Heart left ventricle (tissue), 16 donors: Measurements from ENCODE around the gene MYLK3. TPM values are rescaled to one million over a fixed set of nuclear protein-coding genes. Genes with fewer than 3 reads are reported as not detected.

Experiments used
- ATAC-seq, 4 donors: fragments of 200-7000 bp; cut with Tn5 transposase; one replicate each; pipeline ENCODE4 v1.9.1; 2020 to 2022; ENCODE audit warnings: moderate library complexity in 4 of 4, mild to moderate bottlenecking in 3 of 4, moderate number of reproducible peaks in 1 of 4
- DNase-seq, 5 donors: peaks; one replicate each; pipeline ENCODE4 v3.0.0-alpha.2; 2020
- H3K27ac ChIP-seq, 12 donors: fragments of 200-600 bp; sonication (generic) in 4 of 12; one replicate each; pipeline versions ENCODE4 v1.5.0 to v1.8.0; 2016 to 2022; ENCODE audit warnings: mild to moderate bottlenecking in 2 of 12
- H3K27me3 ChIP-seq, 9 donors: fragments of 200-600 bp; sonication (generic) in 2 of 9; one replicate each; pipeline versions ENCODE4 v1.5.1 to v1.8.0; 2016 to 2022; ENCODE audit warnings: mild to moderate bottlenecking in 3 of 9
- H3K36me3 ChIP-seq, 9 donors: fragments of 200-600 bp; sonication (generic) in 2 of 9; one replicate each; pipeline versions ENCODE4 v1.5.0 to v1.8.0; 2018 to 2022; ENCODE audit warnings: mild to moderate bottlenecking in 2 of 9
- H3K4me1 ChIP-seq, 12 donors: fragments of 200-600 bp; sonication (generic) in 4 of 12; one replicate each; pipeline versions ENCODE4 v1.5.0 to v1.8.0; 2016 to 2022; ENCODE audit warnings: mild to moderate bottlenecking in 3 of 12
- H3K4me3 ChIP-seq, 12 donors: fragments of 200-600 bp; sonication (generic) in 4 of 12; one replicate each; pipeline versions ENCODE4 v1.5.0 to v1.8.0; 2017 to 2022; ENCODE audit warnings: mild to moderate bottlenecking in 9 of 12, moderate library complexity in 4 of 12
- H3K9me3 ChIP-seq, 12 donors: fragments of 200-600 bp; sonication (generic) in 4 of 12; one replicate each; pipeline versions ENCODE4 v1.5.0 to v1.8.0; 2016 to 2022; ENCODE audit warnings: mild to moderate bottlenecking in 1 of 12
- POLR2A ChIP-seq, 2 donors: fragments of 450-650 bp; IDR thresholded peaks; one replicate each; pipeline ENCODE4 v1.6.1; 2017; ENCODE audit warnings: antibody characterized with exemption in 2 of 2, mild to moderate bottlenecking in 2 of 2, moderate library complexity in 2 of 2
- WGBS, 4 donors: extraction: QIAGEN DNeasy Blood & Tissue Kit in 2 of 4; methylation state at CpG; one replicate each; pipeline versions ENCODE4 v1.1.5 to v1.1.7; 2013 to 2018; 5-methylcytosine and 5-hydroxymethylcytosine counted together
- intact Hi-C, 10 donors: fragments of 100-400 bp; cut with DNase I; formaldehyde crosslinking; loops; one replicate each; pipeline versions ENCODE4 v1.11.1 to v1.14.2; 2022
- polyA plus RNA-seq, 2 donors: library from polyadenylated mRNA; stranded (reverse); fragments of 200-250 nt; gene quantifications; one replicate each; pipeline ENCODE4 v1.2.3, GENCODE V29; 2013
- total RNA-seq, 9 donors: library from RNA; depleted of rRNA in 2 of 9; stranded (reverse); fragments of >200 nt in 2 of 9; fragmentation: NEBNext Ultra II Directional in 3 of 9; extraction: Animal tissue kit (Norgen Biotek cat#: 25700) in 3 of 9; gene quantifications; one replicate each; pipeline versions ENCODE4 v1.1.0 to v1.2.4, GENCODE V29; 2016 to 2023
- TF ChIP-seq, protein P1 (sequence below), 12 donors: fragments of 200-600 bp; sonication (generic) in 4 of 12; IDR thresholded peaks; one replicate each; pipeline versions ENCODE4 v1.5.0 to v1.8.0; 2018 to 2022; ENCODE audit warnings: antibody characterized with exemption in 12 of 12, mild to moderate bottlenecking in 5 of 12
- donor health status: ischemic (EF 13 %, LVEDD 7.1; RV severe dilation, severe dysfunction).
- donor health status: healthy with polysubstance abuse.
- donor health status: DM: no; HTN: yes; CAD: no.
- donor health status: DM: no; HTN: no; CAD: no.
- donor health status: ischemic (EF 25% LVEDD 6.9; RV normal size, moderate dysfunction).
- donor health status: ischemic (EF 25% LVEDD 5.7; RV mildly dilated, moderate dysfunction).
- donor health status: healthy.
- donor health status: DM: yes; HTN: yes; CAD: no.
- donor health status: ischemic (EF 35%, LVEDD 5.7; RV mildly dilated, moderate dysfunction).
- donor health status: nonischemic (EF 11% LVEDD 7.7; RV severe dilation, severe dysfunction).
- donor health status: DM: yes; HTN: yes; CAD: no.
- donor health status: PGD.
- donor health status: ischemic (EF 29% LVEDD 5.4; RV normal size, mild dysfunction).
- donor health status: nonischemic (EF 23%, LVEDD 6.1; RV moderate dilation, normal function).

Gene MYLK3
- total and polyA plus RNA-seq, 11 donors, result 76.4 to 374 (median 231) TPM

DNA sequence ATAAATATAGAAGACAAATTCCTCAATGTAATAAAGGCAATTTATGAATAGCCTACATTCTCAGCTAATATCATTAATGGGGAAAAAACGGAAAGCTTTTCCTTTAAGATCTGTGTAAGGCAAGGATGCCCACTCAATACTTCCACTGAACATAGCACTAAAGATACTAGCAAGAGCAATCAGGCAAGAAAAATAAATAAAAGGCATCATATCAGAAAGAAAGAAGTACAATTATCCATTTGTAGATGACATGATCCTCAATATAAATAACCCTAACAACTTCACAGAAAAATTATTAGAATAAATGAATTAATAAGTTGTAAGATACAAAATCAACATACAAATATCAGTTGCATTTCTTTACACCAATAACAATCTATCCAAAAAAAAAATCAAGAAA lies 45.7 kb upstream of the MYLK3 start:
- peaks cover 0 to 48% (median 10%) of the 10 kb centered on the region in 12 donors for H3K9me3 ChIP-seq
- peaks cover 0 to 6% (median 0%) of the 10 kb centered on the region in 9 donors for H3K36me3 ChIP-seq
- intact Hi-C loops, result loop anchor here in 1 of 10 donors (5.0 kb wide), 1 partner anchor 107 kb away; the partner anchor contains the start of genes ORC6 and VPS35
- WGBS, 4 donors, result 95 to 100% (median 99%) methylated on average over 1 of the region's 1 CpG
- peaks cover 0 to 7% (median 0%) of the 10 kb centered on the region in 12 donors for H3K4me1 ChIP-seq
- TF ChIP-seq, protein P1, sequence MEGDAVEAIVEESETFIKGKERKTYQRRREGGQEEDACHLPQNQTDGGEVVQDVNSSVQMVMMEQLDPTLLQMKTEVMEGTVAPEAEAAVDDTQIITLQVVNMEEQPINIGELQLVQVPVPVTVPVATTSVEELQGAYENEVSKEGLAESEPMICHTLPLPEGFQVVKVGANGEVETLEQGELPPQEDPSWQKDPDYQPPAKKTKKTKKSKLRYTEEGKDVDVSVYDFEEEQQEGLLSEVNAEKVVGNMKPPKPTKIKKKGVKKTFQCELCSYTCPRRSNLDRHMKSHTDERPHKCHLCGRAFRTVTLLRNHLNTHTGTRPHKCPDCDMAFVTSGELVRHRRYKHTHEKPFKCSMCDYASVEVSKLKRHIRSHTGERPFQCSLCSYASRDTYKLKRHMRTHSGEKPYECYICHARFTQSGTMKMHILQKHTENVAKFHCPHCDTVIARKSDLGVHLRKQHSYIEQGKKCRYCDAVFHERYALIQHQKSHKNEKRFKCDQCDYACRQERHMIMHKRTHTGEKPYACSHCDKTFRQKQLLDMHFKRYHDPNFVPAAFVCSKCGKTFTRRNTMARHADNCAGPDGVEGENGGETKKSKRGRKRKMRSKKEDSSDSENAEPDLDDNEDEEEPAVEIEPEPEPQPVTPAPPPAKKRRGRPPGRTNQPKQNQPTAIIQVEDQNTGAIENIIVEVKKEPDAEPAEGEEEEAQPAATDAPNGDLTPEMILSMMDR (IDR thresholded peaks at IDR 0.05), result no peak
- TF ChIP-seq POLR2A (IDR thresholded peaks at IDR 0.05), result no peak
- DNase-seq (no peak), ATAC-seq (no peak)
- H3K27ac ChIP-seq, result no peak overlapping the region
- H3K4me3 ChIP-seq, result no peak overlapping the region
- no peaks in the 10 kb centered on the region for H3K27me3 ChIP-seq

DNA sequence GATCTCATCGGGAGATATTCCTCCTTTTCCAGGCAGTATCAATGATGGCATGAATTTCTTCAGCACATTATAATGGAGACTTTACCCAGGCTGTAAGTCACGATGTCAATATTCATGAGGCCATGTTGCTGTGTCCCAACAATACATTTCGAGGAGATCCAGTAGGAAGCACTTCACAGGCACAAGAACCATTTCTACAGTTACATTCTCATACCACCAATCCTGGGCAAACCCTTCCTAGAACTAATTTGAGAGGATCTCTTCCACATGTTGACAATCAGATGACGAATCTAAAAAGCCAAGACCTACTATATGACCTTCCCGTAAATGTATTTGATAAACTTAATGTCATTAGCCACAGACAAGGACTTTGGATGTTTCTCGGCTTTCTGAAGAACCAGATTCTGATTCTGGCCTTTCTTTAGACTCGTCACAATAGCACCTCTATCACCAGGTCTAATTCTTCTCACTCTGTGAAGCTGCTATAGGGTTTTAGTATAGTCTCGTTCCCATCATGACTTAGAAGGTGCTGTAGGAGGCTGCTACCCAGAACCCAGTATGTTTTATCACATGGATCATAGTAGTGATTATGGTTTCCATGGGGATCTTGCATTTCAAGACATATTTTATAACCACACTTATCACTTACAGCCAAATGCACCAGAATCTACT lies 42.6 kb upstream of the MYLK3 start:
- peaks cover 0 to under 1% (median 0%) of the 10 kb centered on the region in 9 donors for H3K36me3 ChIP-seq
- TF ChIP-seq, protein P1 (IDR thresholded peaks at IDR 0.05), result no peak
- no peak for TF ChIP-seq POLR2A (IDR thresholded peaks at IDR 0.05)
- H3K27me3 ChIP-seq, result no peaks in the 10 kb centered on the region
- ATAC-seq (no peak), DNase-seq (no peak)
- intact Hi-C loops, result loop anchor here in 1 of 10 donors (5.0 kb wide), 1 partner anchor 103 kb away; the partner anchor contains the start of genes ORC6 and VPS35
- 84 to 88% (median 87%) methylated on average over 8 of the region's 8 CpGs for WGBS, 4 donors
- peak overlapping the region in 7 of 12 donors; percentile 27 to 62 (median 50) for H3K27ac ChIP-seq
- peaks cover 0 to 19% (median 1%) of the 10 kb centered on the region in 12 donors for H3K4me1 ChIP-seq
- H3K9me3 ChIP-seq, result peaks cover 0 to 40% (median 8%) of the 10 kb centered on the region in 12 donors
- peak overlapping the region in 9 of 12 donors; percentile 56 to 79 (median 70) for H3K4me3 ChIP-seq

DNA sequence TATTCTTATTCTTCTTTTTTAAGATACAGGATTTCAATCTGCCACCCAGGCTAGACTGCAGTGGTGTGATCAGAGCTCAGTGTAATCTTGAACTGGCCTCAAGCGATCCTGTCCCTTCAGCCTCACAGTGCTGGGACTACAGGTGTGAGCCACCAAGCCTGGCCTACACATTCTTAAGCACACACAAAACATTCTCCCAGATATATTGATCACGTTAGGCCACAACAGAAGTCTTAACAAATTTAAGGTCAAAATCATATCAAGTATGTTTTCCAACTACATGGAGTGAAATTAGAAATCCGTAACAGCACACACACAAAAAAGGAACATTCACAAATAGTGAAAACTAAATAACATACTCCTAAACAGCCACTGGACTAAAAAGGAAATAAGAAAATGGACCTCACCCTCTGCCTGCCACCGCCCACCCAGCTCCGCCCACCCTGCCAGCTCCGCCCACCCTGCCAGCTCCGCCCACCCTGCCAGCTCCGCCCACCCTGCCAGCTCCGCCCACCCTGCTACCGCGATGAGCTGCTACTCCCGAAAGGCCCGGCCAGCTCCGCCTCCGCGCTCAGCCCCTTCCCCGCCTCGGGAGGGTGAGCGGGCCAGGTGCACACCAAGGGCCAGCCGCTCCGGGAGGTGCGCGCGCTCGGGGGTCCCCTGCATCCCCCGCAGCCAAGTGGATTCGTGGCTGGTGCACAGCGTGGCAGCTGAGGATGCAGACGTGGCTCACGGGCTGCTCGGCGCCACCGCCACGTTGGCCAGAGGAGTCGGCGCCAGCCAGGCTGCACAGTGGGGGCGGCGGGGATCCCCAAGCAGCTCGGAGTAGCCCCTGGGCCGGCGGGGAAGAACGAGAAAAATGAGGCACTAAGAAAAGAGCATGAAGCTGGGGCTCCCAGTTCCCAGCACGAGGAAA lies 41.6 kb upstream of the MYLK3 start:
- TF ChIP-seq, protein P1 (IDR thresholded peaks at IDR 0.05), result no peak
- TF ChIP-seq POLR2A (IDR thresholded peaks at IDR 0.05), result no peak
- 9 to 19% (median 13%) methylated on average over 39 to 43 of the region's 43 CpGs for WGBS, 4 donors
- Histone ChIP-seq H3K4me1 (peaks cover 0 to 19% (median 2%) of the 10 kb centered on the region in 12 donors), H3K36me3 (no peaks in the 10 kb centered on the region), H3K4me3 (peak overlapping the region; percentile 42 to 79 (median 66)), H3K27ac (peak overlapping the region in 10 of 12 donors; percentile 27 to 83 (median 58)), H3K27me3 (no peaks in the 10 kb centered on the region), H3K9me3 (peaks cover 0 to 30% (median 8%) of the 10 kb centered on the region in 12 donors)
- ATAC-seq (peak; percentile 92 to 99 (median 98)), DNase-seq (peak; percentile 81 to 89 (median 85))
- intact Hi-C loops, result loop anchor here in 2 of 10 donors (5.0 kb wide), 1 partner anchor 102 kb away; the partner anchor contains the start of genes ORC6 (in 2 of the 2) and VPS35 (in 2 of the 2)
